Neural cell (in vitro differentiated cells): ENCODE measurements around the gene SYNGR4. TPM values are rescaled to one million over a fixed set of nuclear protein-coding genes. Genes with fewer than 3 reads are reported as not detected.

Source experiments
- H2AFZ ChIP-seq: fragments of 200-600, 300-800 bp; sonication (generic), shearing (Covaris generic); 2 replicates; pipeline ENCODE4 v1.6.0; 2014; ENCODE audit warnings: low read depth, mild to moderate bottlenecking, antibody characterized with exemption, low read length, moderate library complexity
- H3F3A ChIP-seq: fragments of 200-600 bp; shearing (Covaris generic); 2 replicates; pipeline ENCODE4 v1.6.1; 2016; ENCODE audit warnings: mild to moderate bottlenecking, moderate library complexity, mixed read lengths, antibody characterized with exemption, low read length; ENCODE audit not compliant: insufficient read depth, poor library complexity, severe bottlenecking
- H3K27ac ChIP-seq: fragments of 200-600, 300-800 bp; sonication (generic), shearing (Covaris generic); 2 replicates; pipeline ENCODE4 v1.5.1; 2014; ENCODE audit warnings: mild to moderate bottlenecking, low read length, moderate library complexity
- H3K27me3 ChIP-seq: fragments of 300-800, 200-600 bp; sonication (generic), shearing (Covaris generic); 2 replicates; pipeline ENCODE4 v1.6.0; 2014; ENCODE audit warnings: mild to moderate bottlenecking, low read depth, low read length, moderate library complexity; ENCODE audit not compliant: insufficient read depth
- H3K36me3 ChIP-seq: fragments of 300-800, 200-600 bp; sonication (generic), shearing (Covaris generic); 2 replicates; pipeline ENCODE4 v1.5.1; 2014; ENCODE audit warnings: mild to moderate bottlenecking, antibody characterized with exemption, low read length, moderate library complexity; ENCODE audit not compliant: insufficient read depth
- H3K4me2 ChIP-seq: fragments of 300-800, 200-600 bp; sonication (generic), shearing (Covaris generic); 2 replicates; pipeline ENCODE4 v1.6.0; 2014; ENCODE audit warnings: mild to moderate bottlenecking, low read length
- H3K4me3 ChIP-seq: fragments of 300-800, 200-600 bp; sonication (generic), shearing (Covaris generic); 2 replicates; pipeline ENCODE4 v1.5.1; 2014; ENCODE audit warnings: mild to moderate bottlenecking, low read length, moderate library complexity
- H3K79me2 ChIP-seq: fragments of 200-600 bp; shearing (Covaris generic); replicated peaks from 2 replicates; pipeline ENCODE4 v1.6.0; 2014; ENCODE audit warnings: mild to moderate bottlenecking, low read length, moderate library complexity; ENCODE audit not compliant: insufficient read depth
- H3K9ac ChIP-seq: fragments of 300-800, 200-600 bp; sonication (generic), shearing (Covaris generic); 2 replicates; pipeline ENCODE4 v1.6.1; 2016; ENCODE audit warnings: mild to moderate bottlenecking, low read length, mixed read lengths
- H3K9me2 ChIP-seq: fragments of 200-600 bp; shearing (Covaris generic); 2 replicates; pipeline ENCODE4 v1.6.1; 2016; ENCODE audit warnings: mild to moderate bottlenecking, low read length, mixed read lengths; ENCODE audit not compliant: insufficient read depth
- H3K9me3 ChIP-seq: fragments of 200-600, 300-800 bp; sonication (generic), shearing (Covaris generic); 2 replicates; pipeline ENCODE4 v1.6.1; 2016; ENCODE audit warnings: mild to moderate bottlenecking, mixed run types, low read length, moderate library complexity, mixed read lengths
- H4K20me1 ChIP-seq: fragments of 200-600 bp; shearing (Covaris generic); 2 replicates; pipeline ENCODE4 v1.6.1; 2016; ENCODE audit warnings: mild to moderate bottlenecking, mixed run types; ENCODE audit not compliant: insufficient read depth
- CTCF ChIP-seq: fragments of 450-650 bp; IDR thresholded peaks from 2 replicates; pipeline ENCODE4 v1.5.1; 2014; ENCODE audit warnings: antibody characterized with exemption, mild to moderate bottlenecking, moderate library complexity; ENCODE audit not compliant: poor library complexity, severe bottlenecking
- EP300 ChIP-seq: fragments of 450-650 bp; conservative IDR thresholded peaks from 2 replicates; pipeline ENCODE4 v1.6.1; 2014; ENCODE audit warnings: antibody characterized with exemption, mild to moderate bottlenecking, moderate library complexity; ENCODE audit not compliant: poor library complexity, severe bottlenecking
- EZH2 ChIP-seq: fragments of 200-600, 300-800 bp; shearing (Covaris generic), sonication (generic); IDR thresholded peaks from 2 replicates; pipeline ENCODE4 v1.6.1; 2014; ENCODE audit warnings: antibody characterized with exemption, low read length, borderline replicate concordance, mild to moderate bottlenecking; ENCODE audit not compliant: insufficient read depth, poor library complexity, severe bottlenecking
- MXI1 ChIP-seq: fragments of 450-650 bp; conservative IDR thresholded peaks from 2 replicates; pipeline ENCODE4 v1.6.1; 2014; ENCODE audit warnings: antibody characterized with exemption, mild to moderate bottlenecking; ENCODE audit not compliant: poor library complexity, severe bottlenecking
- POLR2AphosphoS5 ChIP-seq: IDR thresholded peaks from 2 replicates; pipeline ENCODE4 v1.6.1; 2012
- RAD21 ChIP-seq: fragments of 450-650 bp; conservative IDR thresholded peaks from 2 replicates; pipeline ENCODE4 v1.6.1; 2014; ENCODE audit warnings: antibody characterized with exemption, mild to moderate bottlenecking, moderate library complexity
- REST ChIP-seq: IDR thresholded peaks from 2 replicates; pipeline ENCODE4 v1.6.1; 2012; ENCODE audit warnings: borderline replicate concordance
- SMC3 ChIP-seq: fragments of 450-650 bp; conservative IDR thresholded peaks from 2 replicates; pipeline ENCODE4 v1.6.1; 2014; ENCODE audit warnings: antibody characterized with exemption, mild to moderate bottlenecking, moderate library complexity; ENCODE audit not compliant: poor library complexity
- TAF1 ChIP-seq: IDR thresholded peaks from 2 replicates; pipeline ENCODE4 v1.6.1; 2012; ENCODE audit warnings: low read depth
- polyA plus RNA-seq: library from polyadenylated mRNA; depleted of rRNA; stranded (reverse); fragments of >200 nt; gene quantifications from 2 replicates; pipeline ENCODE4 v1.2.3, GENCODE V29; 2014

The SYNGR4 gene
- polyA plus RNA-seq, 1 donor from 2014 or later: not detected

GRCh38 chr19:48413879-48414587, 49.9 kb downstream of the SYNGR4 start:
- H3K79me2 ChIP-seq: no peaks in the 10 kb centered on the region
- no peak overlapping the region for H3K4me2 ChIP-seq
- no peak overlapping the region for H3K4me3 ChIP-seq
- no peaks in the 10 kb centered on the region for H3F3A ChIP-seq
- no peak overlapping the region for H2AFZ ChIP-seq
- H3K36me3 ChIP-seq: peaks cover 7% of the 10 kb centered on the region
- H3K9me3 ChIP-seq: no peaks in the 10 kb centered on the region
- H3K9me2 ChIP-seq: no peaks in the 10 kb centered on the region
- no peaks in the 10 kb centered on the region for H3K27me3 ChIP-seq
- no peak overlapping the region for H3K9ac ChIP-seq
- no peaks in the 10 kb centered on the region for H4K20me1 ChIP-seq
- no peak overlapping the region for H3K27ac ChIP-seq
- TF ChIP-seq REST (no peak), RAD21 (no peak), CTCF (no peak), EZH2 (no peak), EP300 (no peak), MXI1 (no peak), TAF1 (no peak), POLR2AphosphoS5 (no peak), SMC3 (no peak)

GRCh38 chr19:48415395-48415794, 51.2 kb downstream of the SYNGR4 start:
- Histone ChIP-seq H3K9ac (no peak overlapping the region), H3K4me2 (no peak overlapping the region), H2AFZ (no peak overlapping the region), H3K9me2 (no peaks in the 10 kb centered on the region), H3K9me3 (no peaks in the 10 kb centered on the region), H4K20me1 (no peaks in the 10 kb centered on the region), H3K27ac (no peak overlapping the region), H3K36me3 (peaks cover 7% of the 10 kb centered on the region), H3F3A (no peaks in the 10 kb centered on the region), H3K4me3 (no peak overlapping the region), H3K27me3 (no peaks in the 10 kb centered on the region), H3K79me2 (no peaks in the 10 kb centered on the region)
- no peak for TF ChIP-seq EZH2
- no peak for TF ChIP-seq TAF1
- TF ChIP-seq CTCF: no peak
- no peak for TF ChIP-seq REST
- TF ChIP-seq POLR2AphosphoS5: no peak
- TF ChIP-seq RAD21: no peak
- TF ChIP-seq MXI1: no peak
- no peak for TF ChIP-seq EP300
- no peak for TF ChIP-seq SMC3
